ENCODE measurements around the gene GPRASP1.
"Not testable (repeated sequence)": the region's sequence is repeated elsewhere in the genome, so short reads cannot be mapped to it uniquely, and the experiment has no call there.

GRCh38 chrX:102663820-102664219 lies 12.5 kb downstream of the GPRASP1 start:
- not testable (repeated sequence) for TF ChIP-seq CTCF (IDR thresholded peaks at IDR 0.05); POLR2AphosphoS5 (IDR thresholded peaks at IDR 0.05); EP300 (IDR thresholded peaks at IDR 0.05; ENCODE audit: low read depth); POLR2A (IDR thresholded peaks at IDR 0.05)
